ENCODE measurements around the gene ITSN1.

DNA sequence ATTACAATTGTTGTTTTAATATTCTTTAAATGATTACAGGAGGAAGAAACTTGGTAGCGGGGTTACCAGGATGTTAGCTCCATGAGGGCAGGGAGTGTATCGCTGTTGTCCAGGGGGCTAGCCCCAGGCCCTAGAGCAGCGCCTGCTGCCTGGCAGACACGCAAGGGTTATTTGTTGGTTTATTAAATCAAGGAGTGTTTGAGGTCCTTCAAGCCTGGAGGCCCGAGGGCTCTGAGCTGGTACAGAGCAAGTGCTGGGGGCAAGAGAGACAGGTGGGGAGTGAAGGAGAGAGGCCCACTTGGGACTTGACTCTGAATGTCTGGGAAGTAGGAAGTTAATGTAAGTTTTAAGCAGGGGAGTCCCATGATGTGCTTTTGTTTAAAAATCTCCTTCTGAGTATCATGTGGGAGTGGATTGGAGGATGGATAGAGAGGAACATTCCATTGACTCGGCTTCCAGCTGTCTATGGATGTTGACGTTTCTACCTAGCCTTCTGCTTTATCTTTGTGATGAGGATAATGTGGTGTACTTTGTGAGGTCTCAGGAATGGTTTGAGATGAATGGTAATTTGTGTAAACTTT lies 8.7 kb downstream of the ITSN1 start:
- TF ChIP-seq EZH2phosphoT487 (IDR thresholded peaks at IDR 0.05; ENCODE audit: insufficient read depth, low read depth) (no peak), EZH2 (IDR thresholded peaks at IDR 0.05; ENCODE audit: insufficient read depth, poor library complexity, severe bottlenecking) (no peak)
